PC-9 (cell line): ENCODE data around the gene ZNF831. TPM values are rescaled to one million over a fixed set of nuclear protein-coding genes. Genes with fewer than 3 reads are reported as not detected.

ENCODE experiments used
- BruUV-seq: library from RNA; stranded (reverse); fragments of 400-500 nt; replicated peaks from 2 replicates; lab custom pipeline; 2021; lab: Mats Ljungman, UMichigan
- CTCF ChIA-PET: fragments of 300-600 bp; sonication (Branson Sonifier 250); formaldehyde crosslinking; loops from one replicate; lab custom pipeline; 2022; ENCODE audit warnings: antibody characterized with exemption; lab: Charles Lee
- POLR2A ChIA-PET: fragments of 300-600 bp; sonication (Branson Sonifier 250); formaldehyde crosslinking; loops from one replicate; lab custom pipeline; 2022; ENCODE audit warnings: antibody characterized with exemption; ENCODE audit not compliant: unreplicated experiment; lab: Charles Lee
- DNase-seq, 2 experiments: peaks; one replicate each; pipeline versions ENCODE4 v3.0.0 to v3.0.0-alpha.2; 2015 to 2022; ENCODE audit warnings: mixed read lengths in 1 of 2
- H2AFZ ChIP-seq: fragments of 200-600 bp; sonication (generic); 2 replicates; pipeline ENCODE4 v1.8.1; 2017; ENCODE audit warnings: antibody characterized with exemption
- H3F3A ChIP-seq: fragments of 200-600 bp; sonication (generic); 2 replicates; pipeline ENCODE4 v1.8.1; 2017; ENCODE audit warnings: antibody characterized with exemption, mild to moderate bottlenecking, low read depth; ENCODE audit not compliant: insufficient read depth
- H3K27ac ChIP-seq: fragments of 200-600 bp; sonication (generic); 2 replicates; pipeline ENCODE4 v1.6.1; 2016; ENCODE audit warnings: mixed run types
- H3K27me3 ChIP-seq: fragments of 200-600 bp; sonication (generic); 2 replicates; pipeline ENCODE4 v1.6.1; 2016; ENCODE audit warnings: low read depth, mixed run types; ENCODE audit not compliant: insufficient read depth
- H3K36me3 ChIP-seq: fragments of 200-600 bp; sonication (generic); 2 replicates; pipeline ENCODE4 v1.6.1; 2016; ENCODE audit warnings: low read depth, mixed run types
- H3K4me1 ChIP-seq: fragments of 200-600 bp; sonication (generic); replicated peaks from 2 replicates; pipeline ENCODE4 v1.6.1; 2016; ENCODE audit warnings: mixed run types; ENCODE audit not compliant: insufficient read depth
- H3K4me2 ChIP-seq: fragments of 200-600 bp; sonication (generic); 2 replicates; pipeline ENCODE4 v1.6.1; 2017; ENCODE audit warnings: mixed run types
- H3K4me3 ChIP-seq: fragments of 200-600 bp; sonication (generic); 2 replicates; pipeline ENCODE4 v1.6.1; 2016; ENCODE audit warnings: mixed run types
- H3K79me2 ChIP-seq: fragments of 200-600 bp; sonication (generic); 2 replicates; pipeline ENCODE4 v1.6.1; 2017; ENCODE audit warnings: low read depth, mixed run types
- H3K9me2 ChIP-seq: fragments of 200-600 bp; sonication (generic); 2 replicates; pipeline ENCODE4 v1.8.1; 2017; ENCODE audit warnings: mild to moderate bottlenecking; ENCODE audit not compliant: insufficient read depth
- H3K9me3 ChIP-seq: fragments of 200-600 bp; sonication (generic); 2 replicates; pipeline ENCODE4 v1.8.1; 2016; ENCODE audit warnings: low read depth; ENCODE audit not compliant: insufficient read depth
- H4K20me1 ChIP-seq: fragments of 200-600 bp; sonication (generic); 2 replicates; pipeline ENCODE4 v1.8.1; 2017; ENCODE audit not compliant: insufficient read depth
- CTCF ChIP-seq: fragments of 200-600 bp; sonication (generic); conservative IDR thresholded peaks from 2 replicates; pipeline ENCODE4 v1.6.1; 2017; ENCODE audit warnings: mixed run types, antibody characterized with exemption, mild to moderate bottlenecking, moderate library complexity
- EZH2 ChIP-seq: fragments of 200-600 bp; sonication (generic); IDR thresholded peaks from 2 replicates; pipeline ENCODE4 v1.8.0; 2017; ENCODE audit warnings: antibody characterized with exemption, low read depth
- intact Hi-C: fragments of 100-400 bp; cut with micrococcal nuclease; formaldehyde crosslinking; loops from one replicate; pipeline ENCODE4 v1.10.0; 2022; ENCODE audit not compliant: unreplicated experiment
- total RNA-seq: library from RNA; stranded (reverse); gene quantifications from 2 replicates; pipeline ENCODE4 v1.2.3, GENCODE V29; 2021

ZNF831 gene
- total RNA-seq, 1 experiment from 2014 or later: not detected

- H4K20me1 ChIP-seq: no peaks in the 10 kb centered on the region
- no peaks in the 10 kb centered on the region for H3K79me2 ChIP-seq
- ChIA-PET CTCF (no interaction called here), POLR2A (no interaction called here)
- no peaks in the 10 kb centered on the region for H3K9me3 ChIP-seq
- DNase-seq: no peak
- no peak overlapping the region for H3K27ac ChIP-seq
- no peaks in the 10 kb centered on the region for H3F3A ChIP-seq
- intact Hi-C loops: no loop called here
- TF ChIP-seq CTCF (no peak), EZH2 (no peak)
- H2AFZ ChIP-seq: no peak overlapping the region
- no peaks in the 10 kb centered on the region for H3K4me1 ChIP-seq
- BruUV-seq: no TSS peak
- no peaks in the 10 kb centered on the region for H3K36me3 ChIP-seq
- H3K27me3 ChIP-seq: peaks cover 93% of the 10 kb centered on the region
- H3K9me2 ChIP-seq: no peaks in the 10 kb centered on the region
- no peak overlapping the region for H3K4me2 ChIP-seq
- no peak overlapping the region for H3K4me3 ChIP-seq
Measured at GRCh38 chr20:59295531-59295930, 131.9 kb downstream of the ZNF831 start.

GRCh38 chr20:59297686-59298085 is 134.1 kb downstream of the ZNF831 start:
- no peaks in the 10 kb centered on the region for H3K36me3 ChIP-seq
- ChIA-PET CTCF (no interaction called here), POLR2A (no interaction called here)
- H4K20me1 ChIP-seq: no peaks in the 10 kb centered on the region
- no peaks in the 10 kb centered on the region for H3K9me3 ChIP-seq
- no peaks in the 10 kb centered on the region for H3K79me2 ChIP-seq
- H3K27me3 ChIP-seq: peaks cover 93% of the 10 kb centered on the region
- no peaks in the 10 kb centered on the region for H3K4me1 ChIP-seq
- H3K4me2 ChIP-seq: no peak overlapping the region
- H3K27ac ChIP-seq: no peak overlapping the region
- H2AFZ ChIP-seq: no peak overlapping the region
- no peak for DNase-seq
- intact Hi-C loops: no loop called here
- no peak overlapping the region for H3K4me3 ChIP-seq
- H3K9me2 ChIP-seq: no peaks in the 10 kb centered on the region
- no peaks in the 10 kb centered on the region for H3F3A ChIP-seq
- TF ChIP-seq EZH2 (no peak), CTCF (no peak)
- BruUV-seq: no TSS peak

GRCh38 chr20:59299945-59300332 is 136.3 kb downstream of the ZNF831 start:
- no TSS peak for BruUV-seq
- Histone ChIP-seq H3K4me3 (no peak overlapping the region), H3K9me2 (no peaks in the 10 kb centered on the region), H3F3A (no peaks in the 10 kb centered on the region), H3K27ac (no peak overlapping the region), H3K4me2 (no peak overlapping the region), H3K27me3 (peaks cover 93% of the 10 kb centered on the region), H2AFZ (no peak overlapping the region), H3K9me3 (no peaks in the 10 kb centered on the region), H3K79me2 (no peaks in the 10 kb centered on the region), H4K20me1 (no peaks in the 10 kb centered on the region), H3K4me1 (no peaks in the 10 kb centered on the region), H3K36me3 (no peaks in the 10 kb centered on the region)
- no peak for TF ChIP-seq EZH2
- no peak for TF ChIP-seq CTCF
- intact Hi-C loops: no loop called here
- POLR2A ChIA-PET: no interaction called here
- DNase-seq: no peak
- CTCF ChIA-PET: no interaction called here
